ENCODE results near the gene GARIN5A.

- TF ChIP-seq POLR2A (IDR thresholded peaks at IDR 0.05; ENCODE audit: low read depth), result no peak
- no peak for TF ChIP-seq CTCF (IDR thresholded peaks at IDR 0.05)
Observed at GRCh38 chr19:50451223-50451534, 25.5 kb downstream of the GARIN5A start.

Measured in esophagus muscularis mucosa (tissue), 3 donors.